Lower leg skin (tissue), 3 donors: ENCODE measurements around the gene IGSF3.

Experiments
- CTCF ChIP-seq, 3 donors: fragments of 450-650 bp; IDR thresholded peaks; one replicate each; pipeline ENCODE4 v1.5.1; 2016; ENCODE audit warnings: antibody characterized with exemption in 3 of 3, mild to moderate bottlenecking in 3 of 3, moderate library complexity in 2 of 3
- POLR2A ChIP-seq, 2 donors: fragments of 450-650 bp; IDR thresholded peaks; one replicate each; pipeline ENCODE4 v1.6.1; 2016 to 2017; ENCODE audit warnings: antibody characterized with exemption in 2 of 2, mild to moderate bottlenecking in 1 of 2, moderate library complexity in 1 of 2

GRCh38 chr1:116531917-116532316, 135.6 kb downstream of the IGSF3 start:
- TF ChIP-seq POLR2A (IDR thresholded peaks at IDR 0.05) (no peak), CTCF (IDR thresholded peaks at IDR 0.05) (no peak)
